Cardiac muscle cell (in vitro differentiated cells and primary cell): ENCODE measurements around the gene GFPT2. TPM values are rescaled to one million over a fixed set of nuclear protein-coding genes. Genes with fewer than 3 reads are reported as not detected.

Source experiments
- DNase-seq, 2 donors: peaks; one replicate each; pipeline versions ENCODE4 v3.0.0 to v3.0.0-alpha.2; 2010 to 2017; ENCODE audit warnings: low read depth in 1 of 2, low spot score in 1 of 2
- H3K27ac ChIP-seq: fragments of 200-600 bp; sonication (generic); 2 replicates; pipeline ENCODE4 v1.5.1; 2016
- H3K27me3 ChIP-seq: fragments of 200-600 bp; sonication (generic); 2 replicates; pipeline ENCODE4 v1.6.0; 2016; ENCODE audit warnings: control low read depth
- H3K36me3 ChIP-seq: fragments of 200-600 bp; sonication (generic); 2 replicates; pipeline ENCODE4 v1.5.1; 2016; ENCODE audit warnings: control low read depth
- H3K4me1 ChIP-seq: fragments of 200-600 bp; sonication (generic); 2 replicates; pipeline ENCODE4 v1.8.1; 2017; ENCODE audit warnings: low read depth, mild to moderate bottlenecking, mixed run types
- H3K4me3 ChIP-seq: fragments of 200-600 bp; sonication (generic); 2 replicates; pipeline ENCODE4 v1.5.1; 2016; ENCODE audit warnings: mild to moderate bottlenecking
- H3K9me3 ChIP-seq: fragments of 200-600 bp; sonication (generic); 2 replicates; pipeline ENCODE4 v1.5.1; 2017; ENCODE audit warnings: low read depth, mild to moderate bottlenecking, control low read depth
- CTCF ChIP-seq: IDR thresholded peaks from 2 replicates; pipeline ENCODE4 v1.5.1; 2012; ENCODE audit warnings: low read depth, mild to moderate bottlenecking, low read length
- polyA plus RNA-seq: library from polyadenylated mRNA; unstranded; fragments of >200 nt; fragmentation: Nextera tagmentation; extraction: Ambion mirVana; gene quantifications from 2 replicates; pipeline ENCODE4 v1.2.1, GENCODE V29; 2016
- total RNA-seq: library from RNA; depleted of rRNA; stranded (reverse); fragments of >200 nt; gene quantifications from 2 replicates; pipeline ENCODE4 v1.2.3, GENCODE V29; 2016

The GFPT2 gene
- total and polyA plus RNA-seq, 2 experiments from 2014 or later = 37.7 to 39.8 TPM

- H3K27me3 ChIP-seq = no peaks in the 10 kb centered on the region
- DNase-seq = no peak
- H3K4me3 ChIP-seq = no peak overlapping the region
- TF ChIP-seq CTCF = no peak
- H3K4me1 ChIP-seq = peaks cover 22% of the 10 kb centered on the region
- no peak overlapping the region for H3K27ac ChIP-seq
- no peaks in the 10 kb centered on the region for H3K9me3 ChIP-seq
- no peaks in the 10 kb centered on the region for H3K36me3 ChIP-seq
These were observed 4.8 kb downstream of the GFPT2 start for GRCh38 chr5:180348336-180348735.

GRCh38 chr5:180347702-180348101 is 5.4 kb downstream of the GFPT2 start:
- no peak overlapping the region for H3K27ac ChIP-seq

GRCh38 chr5:180346358-180346757 is 6.8 kb downstream of the GFPT2 start:
- no peak for DNase-seq
- H3K27ac ChIP-seq = no peak overlapping the region
- no peak overlapping the region for H3K4me3 ChIP-seq
- no peak for TF ChIP-seq CTCF
- H3K4me1 ChIP-seq = peaks cover 16% of the 10 kb centered on the region
- H3K9me3 ChIP-seq = no peaks in the 10 kb centered on the region
- no peaks in the 10 kb centered on the region for H3K27me3 ChIP-seq
- no peaks in the 10 kb centered on the region for H3K36me3 ChIP-seq

More at GRCh38 chr5:180347702-180348101, 5.4 kb downstream of the GFPT2 start:
- no peak for TF ChIP-seq CTCF
- no peak overlapping the region for H3K4me3 ChIP-seq
- no peaks in the 10 kb centered on the region for H3K36me3 ChIP-seq
- H3K27me3 ChIP-seq = no peaks in the 10 kb centered on the region
- peaks cover 22% of the 10 kb centered on the region for H3K4me1 ChIP-seq
- no peak for DNase-seq
- H3K9me3 ChIP-seq = no peaks in the 10 kb centered on the region

GRCh38 chr5:180345781-180346180 is 7.4 kb downstream of the GFPT2 start:
- Histone ChIP-seq H3K27me3 (no peaks in the 10 kb centered on the region), H3K9me3 (no peaks in the 10 kb centered on the region), H3K4me3 (no peak overlapping the region), H3K4me1 (peaks cover 10% of the 10 kb centered on the region), H3K36me3 (no peaks in the 10 kb centered on the region), H3K27ac (no peak overlapping the region)
- DNase-seq = no peak
- TF ChIP-seq CTCF = no peak

- TF ChIP-seq CTCF = no peak
- Histone ChIP-seq H3K36me3 (no peaks in the 10 kb centered on the region), H3K9me3 (no peaks in the 10 kb centered on the region), H3K27me3 (no peaks in the 10 kb centered on the region), H3K4me1 (peaks cover 5% of the 10 kb centered on the region), H3K4me3 (no peak overlapping the region), H3K27ac (no peak overlapping the region)
- no peak for DNase-seq
These were observed 8.0 kb downstream of the GFPT2 start for GRCh38 chr5:180345186-180345585.

- Histone ChIP-seq H3K4me3 (no peak overlapping the region), H3K27ac (no peak overlapping the region), H3K9me3 (no peaks in the 10 kb centered on the region), H3K36me3 (no peaks in the 10 kb centered on the region), H3K27me3 (no peaks in the 10 kb centered on the region), H3K4me1 (peaks cover 5% of the 10 kb centered on the region)
- no peak for TF ChIP-seq CTCF
- DNase-seq = no peak
These were observed 8.5 kb downstream of the GFPT2 start for GRCh38 chr5:180344696-180344999.
